Neural progenitor cell (in vitro differentiated cells): Measurements from ENCODE around the gene RAD51B. TPM values are rescaled to one million over a fixed set of nuclear protein-coding genes. Genes with fewer than 3 reads are reported as not detected.

Experiments used
- DNase-seq: peaks from one replicate; pipeline ENCODE4 v3.0.0-alpha.2; 2016; ENCODE audit warnings: low spot score
- H2AFZ ChIP-seq: fragments of 200-600 bp; sonication (generic); replicated peaks from 2 replicates; pipeline ENCODE4 v1.6.1; 2016; ENCODE audit warnings: antibody characterized with exemption
- H3F3A ChIP-seq: fragments of 200-600 bp; sonication (generic); 2 replicates; pipeline ENCODE4 v1.6.1; 2016; ENCODE audit warnings: antibody characterized with exemption, low read depth
- H3K27ac ChIP-seq: fragments of 200-600 bp; sonication (generic); 2 replicates; pipeline ENCODE4 v1.5.1; 2016; ENCODE audit warnings: mild to moderate bottlenecking
- H3K27me3 ChIP-seq: fragments of 200-600 bp; sonication (generic); 2 replicates; pipeline ENCODE4 v1.6.1; 2016; ENCODE audit warnings: mild to moderate bottlenecking, moderate library complexity
- H3K36me3 ChIP-seq: fragments of 200-600 bp; sonication (generic); 2 replicates; pipeline ENCODE4 v1.5.1; 2016
- H3K4me1 ChIP-seq: fragments of 200-600 bp; sonication (generic); 2 replicates; pipeline ENCODE4 v1.6.1; 2016; ENCODE audit warnings: mixed run types
- H3K4me2 ChIP-seq: fragments of 200-600 bp; sonication (generic); 2 replicates; pipeline ENCODE4 v1.6.1; 2016
- H3K4me3 ChIP-seq: fragments of 200-600 bp; sonication (generic); 2 replicates; pipeline ENCODE4 v1.5.1; 2016
- H3K79me2 ChIP-seq: fragments of 200-600 bp; sonication (generic); 2 replicates; pipeline ENCODE4 v1.6.1; 2016; ENCODE audit warnings: low read depth
- H3K9ac ChIP-seq: fragments of 200-600 bp; sonication (generic); 2 replicates; pipeline ENCODE4 v1.6.1; 2016
- H3K9me3 ChIP-seq: fragments of 200-600 bp; sonication (generic); 2 replicates; pipeline ENCODE4 v1.5.1; 2016; ENCODE audit warnings: low read depth
- H4K20me1 ChIP-seq: fragments of 200-600 bp; sonication (generic); 2 replicates; pipeline ENCODE4 v1.6.1; 2016; ENCODE audit warnings: low read depth
- H3K27ac Mint-ChIP-seq: 3 replicates; pipeline ENCODE4 v1.8.0; 2021; ENCODE audit warnings: mixed read lengths
- H3K27me3 Mint-ChIP-seq: 2 replicates; pipeline ENCODE4 v1.8.0; 2022; ENCODE audit warnings: low read depth, mild to moderate bottlenecking, inconsistent platforms, moderate library complexity, mixed read lengths; ENCODE audit not compliant: insufficient read depth
- H3K36me3 Mint-ChIP-seq: 3 replicates; pipeline ENCODE4 v1.8.0; 2021; ENCODE audit warnings: mixed read lengths
- H3K4me1 Mint-ChIP-seq: 3 replicates; pipeline ENCODE4 v1.8.0; 2021; ENCODE audit warnings: mixed read lengths
- H3K4me3 Mint-ChIP-seq: 3 replicates; pipeline ENCODE4 v1.8.0; 2021; ENCODE audit warnings: mild to moderate bottlenecking, moderate library complexity, mixed read lengths
- H3K9me3 Mint-ChIP-seq: 3 replicates; pipeline ENCODE4 v1.8.0; 2020; ENCODE audit warnings: mixed read lengths
- CTCF ChIP-seq: fragments of 200-600 bp; sonication (generic); IDR thresholded peaks from 2 replicates; pipeline ENCODE4 v1.5.1; 2017; ENCODE audit warnings: antibody characterized with exemption, mild to moderate bottlenecking
- EZH2 ChIP-seq: fragments of 200-600 bp; sonication (generic); IDR thresholded peaks from 2 replicates; pipeline ENCODE4 v1.6.1; 2017; ENCODE audit warnings: antibody characterized with exemption, mild to moderate bottlenecking, moderate library complexity
- EZH2phosphoT487 ChIP-seq: fragments of 200-600 bp; sonication (generic); IDR thresholded peaks from 2 replicates; pipeline ENCODE4 v1.6.1; 2017; ENCODE audit warnings: antibody characterized with exemption
- total RNA-seq: library from RNA; depleted of rRNA; stranded (reverse); fragments of >200 nt; gene quantifications from 2 replicates; pipeline ENCODE4 v1.2.3, GENCODE V29; 2015; ENCODE audit warnings: low replicate concordance

Gene RAD51B
- total RNA-seq, 1 donor from 2014 or later, result 50.5 TPM

GRCh38 chr14:68416171-68416570 lies 596.6 kb downstream of the RAD51B start:
- Mint-ChIP-seq H3K4me3 (no peak overlapping the region), H3K9me3 (no peaks in the 10 kb centered on the region), H3K36me3 (peaks cover 8% of the 10 kb centered on the region), H3K27me3 (peaks cover 5% of the 10 kb centered on the region), H3K27ac (no peak overlapping the region), H3K4me1 (peaks cover 66% of the 10 kb centered on the region)
- Histone ChIP-seq H3K27ac (no peak overlapping the region), H3K4me1 (peaks cover 36% of the 10 kb centered on the region), H3F3A (peaks cover 13% of the 10 kb centered on the region), H3K4me2 (no peak overlapping the region), H3K9ac (no peak overlapping the region), H3K36me3 (no peaks in the 10 kb centered on the region), H3K4me3 (no peak overlapping the region), H3K9me3 (no peaks in the 10 kb centered on the region), H3K27me3 (no peaks in the 10 kb centered on the region), H3K79me2 (no peaks in the 10 kb centered on the region), H4K20me1 (no peaks in the 10 kb centered on the region), H2AFZ (no peak overlapping the region)
- TF ChIP-seq EZH2, result no peak
- TF ChIP-seq CTCF, result no peak
- no peak for TF ChIP-seq EZH2phosphoT487
- no peak for DNase-seq

GRCh38 chr14:68417009-68417650 lies 597.6 kb downstream of the RAD51B start:
- no peak overlapping the region for H3K9ac ChIP-seq
- peaks cover 13% of the 10 kb centered on the region for H3F3A ChIP-seq
- H3K9me3 Mint-ChIP-seq, result no peaks in the 10 kb centered on the region
- H3K4me3 ChIP-seq, result no peak overlapping the region
- peaks cover 36% of the 10 kb centered on the region for H3K4me1 ChIP-seq
- H4K20me1 ChIP-seq, result no peaks in the 10 kb centered on the region
- no peak overlapping the region for H3K4me3 Mint-ChIP-seq
- TF ChIP-seq EZH2 (no peak), EZH2phosphoT487 (no peak), CTCF (no peak)
- H3K9me3 ChIP-seq, result no peaks in the 10 kb centered on the region
- H3K27ac ChIP-seq, result no peak overlapping the region
- peaks cover 69% of the 10 kb centered on the region for H3K4me1 Mint-ChIP-seq
- H3K27ac Mint-ChIP-seq, result no peak overlapping the region
- no peaks in the 10 kb centered on the region for H3K36me3 ChIP-seq
- no peaks in the 10 kb centered on the region for H3K79me2 ChIP-seq
- no peak overlapping the region for H2AFZ ChIP-seq
- no peak for DNase-seq
- H3K4me2 ChIP-seq, result no peak overlapping the region
- H3K36me3 Mint-ChIP-seq, result peaks cover 8% of the 10 kb centered on the region
- peaks cover 5% of the 10 kb centered on the region for H3K27me3 Mint-ChIP-seq
- H3K27me3 ChIP-seq, result no peaks in the 10 kb centered on the region

- Mint-ChIP-seq H3K9me3 (peaks cover 5% of the 10 kb centered on the region), H3K27me3 (peaks cover 5% of the 10 kb centered on the region), H3K36me3 (peaks cover 11% of the 10 kb centered on the region), H3K27ac (no peak overlapping the region), H3K4me3 (no peak overlapping the region), H3K4me1 (peaks cover 65% of the 10 kb centered on the region)
- H3K4me1 ChIP-seq, result peaks cover 36% of the 10 kb centered on the region
- H3K9me3 ChIP-seq, result no peaks in the 10 kb centered on the region
- peaks cover 13% of the 10 kb centered on the region for H3F3A ChIP-seq
- H3K36me3 ChIP-seq, result no peaks in the 10 kb centered on the region
- H3K4me3 ChIP-seq, result no peak overlapping the region
- H3K27ac ChIP-seq, result no peak overlapping the region
- DNase-seq, result no peak
- TF ChIP-seq EZH2phosphoT487, result no peak
- no peak for TF ChIP-seq EZH2
- TF ChIP-seq CTCF, result no peak
- H3K4me2 ChIP-seq, result no peak overlapping the region
- no peaks in the 10 kb centered on the region for H3K27me3 ChIP-seq
- no peak overlapping the region for H3K9ac ChIP-seq
- H3K79me2 ChIP-seq, result no peaks in the 10 kb centered on the region
- H4K20me1 ChIP-seq, result no peaks in the 10 kb centered on the region
- no peak overlapping the region for H2AFZ ChIP-seq
Measured at GRCh38 chr14:68418174-68419118, 598.9 kb downstream of the RAD51B start.
